Erythroblast (primary cell): ENCODE data around the gene PARD6G.

Experiments used
- DNase-seq, 2 experiments: peaks; one replicate each; lab custom pipeline; 2025; lab: John Stamatoyannopoulos, UW
- GATA1 ChIP-seq: IDR thresholded peaks from 2 replicates; pipeline ENCODE4 v1.6.1; 2011; ENCODE audit warnings: low read depth, mild to moderate bottlenecking, control low read depth, low read length, moderate library complexity
- POLR2A ChIP-seq: IDR thresholded peaks from 2 replicates; pipeline ENCODE4 v1.6.1; 2011; ENCODE audit warnings: mild to moderate bottlenecking, low read length

Gene PARD6G

GRCh38 chr18:80133124-80133523 lies 114.2 kb downstream of the PARD6G start:
- no peak for DNase-seq
- TF ChIP-seq GATA1 (no peak), POLR2A (no peak)

DNA sequence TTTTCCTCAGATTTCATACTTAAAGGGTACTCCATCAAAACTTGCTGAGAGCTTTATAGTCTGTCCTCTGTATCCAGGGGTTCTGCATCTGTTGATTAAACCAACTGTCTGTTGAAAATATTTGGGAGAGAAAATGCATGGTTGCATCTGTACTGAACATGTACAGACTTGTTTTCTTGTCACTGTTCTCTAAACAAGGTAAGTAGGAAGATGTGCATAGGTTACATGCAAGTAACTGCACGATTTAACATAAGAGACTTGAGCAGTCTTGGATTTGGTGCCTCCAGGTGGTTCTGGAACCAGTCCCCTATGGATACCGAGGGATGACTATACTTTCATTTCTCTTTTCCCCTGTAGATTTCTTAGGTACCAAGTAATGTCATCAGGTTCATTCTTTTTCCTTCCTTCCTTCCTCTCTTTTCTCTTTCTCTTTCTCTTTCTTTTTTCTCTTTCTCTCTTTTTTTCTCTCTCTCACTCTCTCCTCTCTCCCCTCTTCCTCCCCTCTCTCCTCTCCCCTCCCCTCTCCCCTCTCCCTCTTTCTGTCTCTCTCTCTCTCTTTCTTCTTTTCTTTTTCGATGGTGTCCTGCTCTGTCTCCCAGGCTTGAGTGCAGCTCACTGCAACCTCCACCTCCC lies 115.0 kb downstream of the PARD6G start:
- TF ChIP-seq POLR2A (no peak), GATA1 (no peak)
- no peak for DNase-seq

- DNase-seq, result no peak
- TF ChIP-seq POLR2A (no peak), GATA1 (no peak)
These were observed 116.8 kb downstream of the PARD6G start for GRCh38 chr18:80130555-80130954.

DNA sequence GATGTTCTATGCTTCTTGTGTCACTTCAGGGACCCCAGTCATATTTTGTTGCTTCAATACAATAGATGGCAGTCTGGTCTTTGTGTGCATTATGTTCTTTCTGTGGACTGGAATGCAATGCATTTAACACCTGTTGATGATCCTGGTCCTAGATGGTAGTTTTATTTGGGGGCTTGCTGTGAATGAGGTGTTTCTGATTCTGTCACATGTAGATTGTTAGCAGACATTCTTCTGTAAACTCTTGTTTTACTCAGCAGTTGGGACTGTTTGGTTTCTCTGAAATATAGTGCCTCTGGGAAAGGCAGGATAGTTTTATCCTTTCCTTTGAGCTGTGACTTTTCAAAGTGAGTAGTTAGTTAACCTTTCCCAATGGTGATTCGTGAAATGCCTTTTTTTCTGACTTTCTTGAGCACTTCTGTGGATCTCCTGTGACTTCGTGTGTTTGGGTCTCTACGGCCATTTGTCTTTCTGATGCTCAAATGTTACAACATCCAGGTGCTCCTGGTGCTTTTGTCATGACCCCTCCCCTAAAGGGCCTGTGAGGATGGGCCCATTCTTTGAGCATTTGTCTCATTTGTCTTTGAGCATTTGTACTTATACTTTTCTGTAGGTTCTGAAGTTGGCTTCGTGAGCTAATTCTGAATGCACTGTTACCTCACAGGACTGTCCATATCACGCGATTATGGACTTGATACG lies 117.5 kb downstream of the PARD6G start:
- no peak for DNase-seq
- TF ChIP-seq POLR2A, result no peak
- TF ChIP-seq GATA1, result no peak

GRCh38 chr18:80127635-80128034 lies 119.7 kb downstream of the PARD6G start:
- DNase-seq, result no peak
- TF ChIP-seq POLR2A (no peak), GATA1 (no peak)

- no peak for DNase-seq
- TF ChIP-seq POLR2A, result no peak
- TF ChIP-seq GATA1, result no peak
These were observed 120.5 kb downstream of the PARD6G start for GRCh38 chr18:80126797-80127196.

- no peak for DNase-seq
- TF ChIP-seq POLR2A (no peak), GATA1 (no peak)
These were observed 123.2 kb downstream of the PARD6G start for GRCh38 chr18:80124131-80124530.

- no peak for TF ChIP-seq GATA1
- no peak for TF ChIP-seq POLR2A
- DNase-seq, result no peak
These were observed 126.4 kb downstream of the PARD6G start for GRCh38 chr18:80120932-80121331.

DNA sequence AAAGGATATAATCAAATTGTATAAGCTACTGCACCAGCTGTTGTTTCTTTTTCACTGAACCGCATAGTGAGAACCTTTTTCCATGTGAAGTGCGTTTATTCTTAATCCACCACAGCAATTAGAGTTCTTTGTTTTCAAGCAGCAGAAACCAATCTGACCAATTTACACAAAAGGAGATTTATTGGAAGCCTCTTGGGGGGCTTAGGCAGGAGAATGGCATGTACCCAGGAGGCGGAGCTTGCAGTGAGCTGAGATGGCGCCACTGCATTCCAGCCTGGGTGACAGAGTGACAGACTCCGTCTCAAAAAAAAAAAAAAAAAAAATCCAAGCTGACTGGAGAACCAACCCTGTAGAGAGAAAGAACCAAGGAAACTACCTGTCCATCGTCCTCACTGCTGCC lies 128.2 kb downstream of the PARD6G start:
- TF ChIP-seq GATA1 (no peak), POLR2A (no peak)
- DNase-seq, result no peak

DNA sequence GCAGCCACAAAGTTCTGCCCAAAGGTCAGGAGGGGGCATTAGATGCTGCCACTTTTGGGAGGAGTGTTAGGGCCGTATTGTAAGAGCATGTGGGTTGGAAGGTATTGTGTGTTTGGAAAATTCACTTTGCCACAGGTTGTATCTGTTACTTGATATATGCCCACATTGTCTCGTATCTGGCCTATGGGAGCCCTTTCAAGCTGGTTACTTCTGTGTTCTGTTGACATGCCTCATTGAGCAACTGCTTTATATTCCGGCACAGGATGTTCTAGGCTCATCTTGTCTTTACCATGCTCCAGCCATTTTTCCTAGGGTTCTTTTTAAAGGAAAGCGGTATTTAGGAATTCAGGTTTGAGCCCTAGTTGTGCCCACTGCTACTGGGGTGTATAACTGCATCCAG lies 132.3 kb downstream of the PARD6G start:
- DNase-seq, result no peak
- TF ChIP-seq GATA1, result no peak
- no peak for TF ChIP-seq POLR2A

DNA sequence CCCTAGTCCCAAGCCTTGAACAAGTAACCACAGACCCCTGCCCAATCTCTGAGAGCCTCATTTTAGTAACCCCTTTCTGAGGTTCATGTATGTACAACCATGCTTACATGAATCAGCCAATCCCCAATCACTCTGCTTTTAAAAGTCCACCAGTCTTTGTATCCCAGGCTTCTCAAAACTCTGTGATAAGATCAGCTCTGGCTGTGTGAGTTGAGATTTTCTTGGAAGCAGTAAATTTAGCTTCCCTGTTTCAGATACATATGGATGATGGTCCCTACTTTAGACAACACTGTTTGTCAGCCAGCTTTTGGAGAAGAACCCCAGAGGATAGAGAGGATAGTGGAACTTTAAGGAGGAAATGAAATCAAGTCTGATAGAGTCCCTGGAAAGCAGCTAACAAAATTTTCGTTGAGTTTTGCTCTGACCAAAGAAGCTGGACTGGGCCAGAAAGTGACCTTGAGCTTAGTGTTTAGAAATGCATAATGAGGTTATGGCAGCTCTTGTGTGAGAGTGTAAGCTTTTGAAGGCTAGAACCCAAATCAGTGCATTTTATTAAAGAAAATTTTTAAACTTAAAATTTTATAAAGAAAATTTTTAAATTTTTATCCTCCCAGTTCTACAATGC lies 134.6 kb downstream of the PARD6G start:
- TF ChIP-seq GATA1 (no peak), POLR2A (no peak)
- DNase-seq, result no peak

DNA sequence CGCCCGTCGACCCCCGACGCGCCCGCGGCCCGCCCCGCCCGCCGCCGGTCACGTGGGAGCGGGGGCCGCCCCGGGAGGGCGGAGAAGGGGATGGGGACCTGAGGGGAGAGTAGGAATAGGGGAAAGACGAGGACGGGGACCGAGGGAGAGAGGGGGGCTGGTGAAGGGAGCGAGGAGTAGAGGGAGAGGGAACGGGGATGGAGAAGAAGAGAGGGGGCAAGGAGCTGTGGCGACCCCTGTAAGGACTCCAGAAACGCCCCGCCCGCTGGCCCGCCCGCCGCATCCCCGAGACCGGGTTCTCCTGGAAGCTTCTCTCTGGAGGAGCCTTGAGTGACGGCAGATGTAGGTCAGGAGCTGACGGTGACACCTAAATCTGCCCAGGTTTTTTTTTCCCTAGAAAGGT lies 137.6 kb downstream of the PARD6G start:
- TF ChIP-seq POLR2A (no peak), GATA1 (no peak)
- DNase-seq, result peak; percentile 57 to 74

DNA sequence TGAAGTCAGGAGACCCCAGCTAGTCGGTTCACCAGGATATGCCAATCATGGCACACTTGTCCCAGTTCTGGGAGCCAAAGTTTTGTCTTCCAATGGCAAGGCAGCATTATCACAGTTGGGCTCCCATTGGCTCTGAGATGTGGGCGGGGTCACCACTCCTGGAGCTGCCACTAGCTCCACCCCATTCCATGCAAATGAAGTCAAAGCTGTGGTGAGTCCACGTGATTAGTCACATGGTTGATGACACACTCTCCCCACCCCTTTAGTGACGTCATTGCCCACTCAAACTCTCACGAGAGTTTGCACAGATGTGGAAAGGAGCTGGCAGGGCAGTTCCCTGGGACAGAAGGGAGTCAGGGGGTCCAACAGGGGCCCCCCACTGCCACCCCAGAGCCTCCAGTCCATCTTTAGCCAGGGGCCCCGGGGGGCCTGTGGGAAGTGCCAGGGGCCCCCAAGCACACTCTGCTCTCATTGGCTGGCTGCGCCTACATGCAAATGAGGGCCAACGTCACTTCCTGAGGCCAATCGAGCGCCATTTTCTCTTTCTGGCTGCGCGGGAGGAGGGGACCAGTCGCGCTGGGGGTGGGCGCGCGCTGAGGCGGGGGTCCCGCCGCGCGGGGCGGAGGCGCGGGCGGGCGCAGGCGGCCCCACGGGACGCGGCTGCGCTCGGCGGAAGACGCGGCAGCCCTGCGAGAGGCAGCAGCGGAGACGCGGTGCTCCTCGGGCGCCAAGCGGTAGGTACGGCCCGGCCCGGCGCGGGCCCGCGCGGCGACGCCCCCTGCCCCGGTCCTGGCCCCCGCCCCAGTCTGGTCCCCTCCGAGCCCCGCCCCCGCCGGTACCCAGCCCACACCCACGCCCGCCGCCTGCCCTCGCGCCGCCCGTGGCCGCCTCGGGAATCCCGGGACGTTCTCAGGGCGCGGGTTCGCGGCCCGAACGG lies 138.3 kb downstream of the PARD6G start, which contains the start of gene ADNP2:
Gene ADNP2 (plus strand): TSS at position 524 of the 937 bp plus-strand sequence. CDS start 8,281 bp downstream, outside the sequence.
- TF ChIP-seq GATA1 (no peak), POLR2A (peak; percentile 72)
- peak; percentile 97 for DNase-seq

- TF ChIP-seq GATA1 (no peak), POLR2A (no peak)
- peak in 1 of 2 experiments; percentile 39 for DNase-seq
These were observed 139.2 kb downstream of the PARD6G start for GRCh38 chr18:80108121-80108536.
